Middle frontal gyrus (tissue), 1 donor: Measurements from ENCODE around the gene RANGAP1.

Source experiments
- DNase-seq: peaks from one replicate; pipeline ENCODE4 v3.0.0-alpha.2; 2015; ENCODE audit warnings: low spot score; ENCODE audit errors: extremely low spot score

Gene RANGAP1

GRCh38 chr22:41237036-41237706 lies 48.8 kb downstream of the RANGAP1 start:
- DNase-seq, result no peak

GRCh38 chr22:41234815-41235695 lies 50.9 kb downstream of the RANGAP1 start:
- DNase-seq, result no peak

DNA sequence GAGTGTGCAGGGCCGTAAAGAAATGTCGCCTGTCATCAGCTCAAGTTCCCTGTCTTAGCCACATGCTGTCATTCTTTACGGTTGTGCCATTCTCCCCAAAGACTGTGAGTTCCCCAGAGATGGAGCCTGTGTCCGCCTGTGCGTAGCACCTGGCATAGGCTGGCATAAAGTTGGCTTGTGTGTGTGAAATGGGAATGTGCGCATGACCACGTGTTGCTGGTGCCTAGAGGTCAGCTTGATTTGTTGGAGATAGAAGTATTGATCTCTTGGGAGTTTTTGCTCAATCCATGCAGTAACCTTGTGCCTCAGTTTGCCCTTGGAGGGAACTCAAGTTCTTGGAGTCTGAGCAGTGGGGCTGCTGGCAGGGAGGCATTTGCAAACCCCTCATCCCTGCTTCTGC lies 54.6 kb downstream of the RANGAP1 start:
- no peak for DNase-seq

DNA sequence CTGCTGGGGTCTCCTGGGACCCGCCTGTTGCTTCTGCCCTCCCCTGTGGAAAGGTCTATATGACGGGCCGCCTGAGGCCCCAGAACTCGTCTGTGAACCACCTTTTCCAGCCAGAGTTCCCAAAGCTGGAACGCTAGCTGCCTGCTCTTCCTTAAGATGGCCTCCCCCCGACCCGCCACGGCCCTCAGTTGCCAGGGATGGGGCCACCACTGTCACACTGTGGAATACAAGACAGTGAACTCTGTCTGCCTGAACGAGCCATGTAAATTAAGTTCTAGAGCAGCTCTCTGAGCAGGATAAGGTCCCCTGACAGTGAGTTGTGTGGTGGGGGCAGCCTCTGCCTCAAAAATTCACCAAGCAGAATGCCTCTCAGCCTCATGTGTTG lies 55.6 kb downstream of the RANGAP1 start:
- no peak for DNase-seq

DNA sequence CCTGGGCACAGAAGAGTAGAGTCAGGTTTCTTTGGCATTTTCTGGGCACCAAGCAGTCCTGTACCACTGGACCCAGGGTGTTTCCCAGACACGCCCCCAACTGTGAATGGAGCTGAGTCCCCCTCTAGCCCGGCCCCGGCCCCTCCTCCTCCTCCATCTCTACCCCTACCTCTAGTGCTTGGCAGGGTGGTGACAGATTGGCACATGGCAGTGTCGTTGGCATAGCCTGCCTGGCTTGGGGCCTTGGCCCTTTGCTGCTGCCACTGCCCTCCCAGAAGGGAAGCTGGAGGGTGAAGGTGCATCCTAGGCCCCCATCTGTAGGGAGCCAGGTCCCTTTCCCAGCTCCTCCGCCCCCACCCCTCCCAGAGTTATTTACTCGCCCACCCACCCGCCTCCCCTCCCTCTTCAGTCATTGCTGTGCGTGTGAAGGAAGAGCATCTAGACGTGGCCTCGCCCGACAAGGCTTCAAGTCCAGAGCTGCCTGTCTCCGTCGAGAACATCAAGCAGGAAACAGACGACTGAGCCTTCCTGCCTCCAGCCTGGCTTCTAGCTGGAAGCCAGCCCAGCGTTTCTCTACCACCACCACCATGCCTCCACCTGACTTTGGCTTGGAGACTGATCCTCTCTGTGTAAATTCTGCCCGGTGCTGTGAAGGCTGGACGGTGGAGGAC lies 56.1 kb downstream of the RANGAP1 start:
- DNase-seq, result no peak

DNA sequence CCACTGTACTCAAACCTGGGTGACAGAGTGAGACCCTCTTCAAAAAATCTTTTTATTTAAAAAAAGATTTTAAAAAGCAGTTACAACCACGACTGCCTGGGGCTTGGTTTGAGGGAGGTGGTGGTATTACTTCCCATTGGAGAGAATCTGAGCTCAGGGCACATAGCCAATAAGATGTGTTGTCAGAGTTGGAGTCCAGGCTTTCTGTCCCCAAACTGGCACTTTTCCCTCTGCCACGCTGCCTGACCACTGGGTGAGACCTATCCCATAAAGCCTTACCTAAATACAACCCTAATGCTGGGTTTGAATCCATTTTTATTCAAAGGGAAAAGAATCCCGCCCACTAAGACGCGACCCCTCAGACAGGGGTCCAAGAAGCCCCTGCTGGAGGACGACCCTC lies 56.8 kb downstream of the RANGAP1 start:
- DNase-seq, result no peak

DNA sequence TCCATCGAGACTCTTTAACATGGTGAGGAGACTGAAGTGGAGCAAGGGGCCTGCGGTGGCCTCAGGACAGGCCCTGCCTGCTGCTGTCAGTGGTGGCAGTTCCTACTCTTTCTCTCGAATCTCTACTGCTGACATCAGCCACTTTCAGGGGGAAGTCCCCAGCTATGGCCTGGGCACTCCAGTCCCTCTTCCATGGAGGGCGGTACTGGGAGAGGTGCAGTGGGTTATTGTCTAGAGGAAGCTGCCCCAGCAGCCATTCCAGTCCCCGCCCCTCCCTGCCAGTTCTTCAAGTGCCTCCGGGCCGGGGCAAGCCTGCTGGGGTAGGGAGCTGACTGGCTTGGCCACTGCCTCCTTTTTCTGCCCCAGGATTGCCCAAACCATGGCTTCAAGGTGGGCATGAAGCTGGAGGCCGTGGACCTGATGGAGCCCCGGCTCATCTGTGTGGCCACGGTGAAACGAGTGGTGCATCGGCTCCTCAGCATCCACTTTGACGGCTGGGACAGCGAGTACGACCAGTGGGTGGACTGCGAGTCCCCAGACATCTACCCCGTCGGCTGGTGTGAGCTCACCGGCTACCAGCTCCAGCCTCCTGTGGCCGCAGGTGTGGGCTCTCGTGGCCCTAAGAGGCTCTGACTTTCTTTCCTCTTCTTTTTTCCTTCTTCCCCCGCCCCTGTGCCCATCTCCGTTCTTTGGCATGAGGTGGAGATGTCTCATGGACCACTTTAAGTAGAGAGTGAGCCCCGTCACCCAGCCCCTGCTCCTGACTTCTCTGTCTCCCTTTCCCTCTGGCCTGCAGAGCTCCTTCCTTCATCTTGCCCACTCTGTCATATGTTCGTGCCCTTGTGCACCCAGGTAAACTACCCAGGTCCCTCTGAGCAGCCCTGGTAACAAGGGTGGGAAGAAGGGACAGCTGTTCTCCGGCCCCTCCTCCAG lies 59.0 kb downstream of the RANGAP1 start:
- no peak for DNase-seq

- no peak for DNase-seq
Measured at GRCh38 chr22:41223535-41223934, 62.5 kb downstream of the RANGAP1 start.

- DNase-seq, result no peak
Measured at GRCh38 chr22:41222846-41223507, 63.0 kb downstream of the RANGAP1 start.

- DNase-seq, result no peak
Measured at GRCh38 chr22:41217553-41218157, 68.3 kb downstream of the RANGAP1 start.

- no peak for DNase-seq
Measured at GRCh38 chr22:41216984-41217383, 69.0 kb downstream of the RANGAP1 start.

- DNase-seq, result no peak
Measured at GRCh38 chr22:41215926-41216325, 70.1 kb downstream of the RANGAP1 start.

- no peak for DNase-seq
Measured at GRCh38 chr22:41215409-41215808, 70.6 kb downstream of the RANGAP1 start.

- no peak for DNase-seq
Measured at GRCh38 chr22:41206719-41207118, 79.3 kb downstream of the RANGAP1 start.

- DNase-seq, result peak; percentile 96
Measured at GRCh38 chr22:41204992-41205900, 80.7 kb downstream of the RANGAP1 start, which contains the start of gene L3MBTL2. TSS of gene L3MBTL2 (plus strand) at chr22:41205312. CDS start at chr22:41205363, 51 bp downstream.

DNA sequence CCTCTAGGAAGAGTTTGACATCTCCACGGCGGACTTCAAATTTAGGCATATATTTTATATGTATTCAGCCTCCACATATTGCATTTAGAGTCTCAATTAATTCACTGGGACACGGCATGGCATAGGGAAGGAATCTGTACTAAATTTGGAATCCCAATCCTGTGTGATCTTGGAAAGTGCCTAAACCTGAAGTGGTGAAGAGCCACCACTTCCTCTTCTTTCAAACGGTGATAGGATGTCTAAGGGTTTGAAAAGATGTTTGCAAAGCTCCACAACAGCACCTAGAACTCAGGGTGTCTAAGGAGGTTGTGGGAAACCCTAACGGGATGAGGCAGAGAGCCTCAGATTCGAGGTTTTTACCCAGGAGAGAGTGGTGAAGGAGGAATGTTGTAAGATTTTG lies 81.9 kb downstream of the RANGAP1 start:
- DNase-seq, result no peak

DNA sequence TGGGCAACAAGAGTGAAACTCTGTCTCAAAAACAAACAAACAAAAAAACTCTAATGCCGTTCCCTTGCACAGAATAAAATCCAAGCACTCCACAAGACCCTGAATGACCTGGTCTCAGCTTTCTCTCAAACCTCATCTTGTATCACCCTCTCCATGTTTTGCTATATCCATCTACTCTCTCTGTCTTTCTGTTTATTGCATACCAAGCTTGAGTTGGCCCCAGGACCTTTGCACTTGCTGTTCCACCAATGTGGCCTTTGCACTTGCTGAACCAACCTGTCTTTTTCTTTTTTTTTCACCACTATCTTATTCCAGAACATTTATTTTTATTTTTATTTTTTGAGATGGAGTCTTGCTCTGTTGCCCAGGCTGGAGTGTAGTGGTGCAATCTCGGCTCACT lies 82.9 kb downstream of the RANGAP1 start:
- no peak for DNase-seq

DNA sequence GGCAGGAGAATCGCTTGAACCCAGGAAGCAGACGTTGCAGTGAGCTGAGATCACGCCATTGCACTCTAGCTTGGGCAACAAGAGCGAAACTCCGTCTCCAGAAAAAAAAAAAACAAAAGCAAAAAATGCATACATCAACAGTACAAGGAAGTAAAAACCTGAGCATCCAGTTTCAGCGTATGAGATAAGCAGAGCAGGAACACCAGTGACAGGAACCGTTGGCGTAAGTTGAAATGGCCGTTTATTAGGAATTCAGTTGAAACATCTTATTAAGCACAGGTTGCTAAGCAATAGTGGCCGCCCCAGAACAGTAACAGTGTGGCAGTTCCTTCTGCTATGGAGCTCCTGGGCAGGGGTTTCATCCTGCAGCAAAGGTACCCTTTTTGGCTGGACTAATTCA lies 84.8 kb downstream of the RANGAP1 start:
- no peak for DNase-seq

- DNase-seq, result no peak
Measured at GRCh38 chr22:41198027-41198580, 87.9 kb downstream of the RANGAP1 start.
